Lung (tissue), 12 donors: Measurements from ENCODE around the gene PPEF2. TPM values are rescaled to one million over a fixed set of nuclear protein-coding genes. Genes with fewer than 3 reads are reported as not detected.
A peak's percentile ranks its signal among the peaks of the same experiment; 100 is the strongest.
"Not testable (repeated sequence)": the region's sequence is repeated elsewhere in the genome, so short reads cannot be mapped to it uniquely, and the experiment has no call there.

Experiments used
- ATAC-seq: fragments of 200-7000 bp; cut with Tn5 transposase; one replicate; pipeline ENCODE4 v1.9.1; 2020; ENCODE audit warnings: moderate number of reproducible peaks; ENCODE audit not compliant: insufficient read depth, low FRiP score
- DNase-seq, 3 donors: peaks; one replicate each; pipeline ENCODE4 v3.0.0-alpha.2; 2013 to 2017
- H3K27ac ChIP-seq, 2 donors: one replicate each; pipeline ENCODE4 v1.5.1; 2013; ENCODE audit warnings: mild to moderate bottlenecking in 2 of 2, moderate library complexity in 2 of 2, control low read depth in 1 of 2, inconsistent platforms in 1 of 2, low read depth in 1 of 2, low read length in 1 of 2
- H3K27me3 ChIP-seq, 3 donors: one replicate each; pipeline ENCODE4 v1.5.1; 2013; ENCODE audit warnings: low read length in 2 of 3; ENCODE audit not compliant: control insufficient read depth in 3 of 3, insufficient read depth in 3 of 3
- H3K36me3 ChIP-seq, 4 donors: one replicate each; pipeline ENCODE4 v1.5.1; 2013; ENCODE audit warnings: low read length in 4 of 4, mild to moderate bottlenecking in 1 of 4, moderate library complexity in 1 of 4; ENCODE audit not compliant: control insufficient read depth in 4 of 4, insufficient read depth in 4 of 4
- H3K4me1 ChIP-seq, 5 donors: one replicate each; pipeline ENCODE4 v1.5.1; 2013; ENCODE audit warnings: low read length in 5 of 5, mild to moderate bottlenecking in 2 of 5, moderate library complexity in 1 of 5; ENCODE audit not compliant: control insufficient read depth in 5 of 5, insufficient read depth in 5 of 5
- H3K4me3 ChIP-seq: one replicate; pipeline ENCODE4 v1.5.1; 2013; ENCODE audit warnings: mild to moderate bottlenecking, control low read depth, moderate library complexity
- H3K9ac ChIP-seq, 2 donors: one replicate each; pipeline ENCODE4 v1.5.1; 2013; ENCODE audit warnings: low read length in 2 of 2, control low read depth in 1 of 2; ENCODE audit not compliant: insufficient read depth in 1 of 2
- H3K9me3 ChIP-seq, 4 donors: one replicate each; pipeline ENCODE4 v1.5.1; 2013; ENCODE audit warnings: low read length in 3 of 4, mild to moderate bottlenecking in 1 of 4, moderate library complexity in 1 of 4; ENCODE audit not compliant: control insufficient read depth in 4 of 4, insufficient read depth in 3 of 4
- CTCF ChIP-seq: IDR thresholded peaks from 2 replicates; pipeline ENCODE4 v1.5.1; 2012; ENCODE audit warnings: mild to moderate bottlenecking; ENCODE audit errors: control extremely low read depth, extremely low read depth
- WGBS, 2 donors: extraction: QIAGEN DNeasy Blood & Tissue Kit; methylation state at CpG; one replicate each; pipeline ENCODE4 v1.1.7; 2013; 5-methylcytosine and 5-hydroxymethylcytosine counted together
- polyA plus RNA-seq, 2 donors: library from polyadenylated mRNA; stranded (reverse); fragments of 200-250 nt; gene quantifications; one replicate each; pipeline ENCODE4 v1.2.1, GENCODE V29; 2013
- total RNA-seq, 2 donors: library from RNA; depleted of rRNA in 1 of 2; stranded (reverse); fragments of >200 nt in 1 of 2; gene quantifications; one replicate each; pipeline ENCODE4 v1.2.1, GENCODE V29; 2014 to 2021
- donor health status: control.
- donor health status: control.
- donor health status: Bipolar disorder and iron deficiency.
- donor health status: healthy.
- donor health status: DM: yes; HTN: yes; CAD: no.

Gene PPEF2
- total and polyA plus RNA-seq, 4 donors = 0.01 TPM; not detected in 3

GRCh38 chr4:75912968-75913367 lies 10.7 kb upstream of the PPEF2 start:
- 66 to 67% methylated on average over 6 of the region's 6 CpGs for WGBS, 2 donors
- H3K4me3 ChIP-seq = no peak overlapping the region
- no peak overlapping the region for H3K9ac ChIP-seq
- ATAC-seq (no peak), DNase-seq (no peak)
- H3K27ac ChIP-seq = no peak overlapping the region
- peaks cover 0 to 8% (median 0%) of the 10 kb centered on the region in 5 donors for H3K4me1 ChIP-seq
- H3K9me3 ChIP-seq = peaks cover 0 to 3% (median 0%) of the 10 kb centered on the region in 4 donors
- peaks cover 0 to 4% (median 0%) of the 10 kb centered on the region in 4 donors for H3K36me3 ChIP-seq
- no peak for TF ChIP-seq CTCF
- no peaks in the 10 kb centered on the region for H3K27me3 ChIP-seq

GRCh38 chr4:75910831-75911230 lies 8.6 kb upstream of the PPEF2 start:
- WGBS, 2 donors = 87 to 93% methylated on average over 6 of the region's 6 CpGs

GRCh38 chr4:75909405-75909804 lies 7.2 kb upstream of the PPEF2 start:
- Histone ChIP-seq H3K27ac (no peak overlapping the region), H3K36me3 (no peaks in the 10 kb centered on the region), H3K4me1 (peaks cover 0 to 8% (median 0%) of the 10 kb centered on the region in 5 donors), H3K9ac (no peak overlapping the region), H3K9me3 (peaks cover 0 to 3% (median 0%) of the 10 kb centered on the region in 4 donors), H3K27me3 (no peaks in the 10 kb centered on the region), H3K4me3 (no peak overlapping the region)
- 82 to 83% methylated on average over 5 of the region's 5 CpGs for WGBS, 2 donors
- TF ChIP-seq CTCF = no peak
- ATAC-seq (no peak), DNase-seq (no peak)

More at GRCh38 chr4:75910831-75911230, 8.6 kb upstream of the PPEF2 start:
- H3K4me3 ChIP-seq, H3K36me3 ChIP-seq, H3K9ac ChIP-seq, H3K27me3 ChIP-seq, H3K4me1 ChIP-seq, ATAC-seq, H3K27ac ChIP-seq, DNase-seq, H3K9me3 ChIP-seq: not testable (repeated sequence)

GRCh38 chr4:75908555-75908954 lies 6.3 kb upstream of the PPEF2 start:
- no peak for TF ChIP-seq CTCF
- Histone ChIP-seq H3K27me3 (no peaks in the 10 kb centered on the region), H3K4me3 (no peak overlapping the region), H3K9me3 (peaks cover 0 to 3% (median 0%) of the 10 kb centered on the region in 4 donors), H3K36me3 (no peaks in the 10 kb centered on the region), H3K27ac (no peak overlapping the region), H3K4me1 (peaks cover 0 to 6% (median 0%) of the 10 kb centered on the region in 5 donors), H3K9ac (no peak overlapping the region)
- WGBS, 2 donors = 18 to 32% methylated on average over 3 of the region's 3 CpGs
- DNase-seq = peak in 2 of 3 donors; percentile 22 to 50
- no peak for ATAC-seq
